NOMO-1 treated with dmso at 0.1 percent for 144 hours (cell line): Measurements from ENCODE around the gene RPP14.
"Not testable (repeated sequence)": the region's sequence is repeated elsewhere in the genome, so short reads cannot be mapped to it uniquely, and the experiment has no call there.

Source experiments
- DNase-seq: peaks from one replicate; lab custom pipeline; 2025; ENCODE audit not compliant: unreplicated experiment; lab: John Stamatoyannopoulos, UW

Gene RPP14

DNA sequence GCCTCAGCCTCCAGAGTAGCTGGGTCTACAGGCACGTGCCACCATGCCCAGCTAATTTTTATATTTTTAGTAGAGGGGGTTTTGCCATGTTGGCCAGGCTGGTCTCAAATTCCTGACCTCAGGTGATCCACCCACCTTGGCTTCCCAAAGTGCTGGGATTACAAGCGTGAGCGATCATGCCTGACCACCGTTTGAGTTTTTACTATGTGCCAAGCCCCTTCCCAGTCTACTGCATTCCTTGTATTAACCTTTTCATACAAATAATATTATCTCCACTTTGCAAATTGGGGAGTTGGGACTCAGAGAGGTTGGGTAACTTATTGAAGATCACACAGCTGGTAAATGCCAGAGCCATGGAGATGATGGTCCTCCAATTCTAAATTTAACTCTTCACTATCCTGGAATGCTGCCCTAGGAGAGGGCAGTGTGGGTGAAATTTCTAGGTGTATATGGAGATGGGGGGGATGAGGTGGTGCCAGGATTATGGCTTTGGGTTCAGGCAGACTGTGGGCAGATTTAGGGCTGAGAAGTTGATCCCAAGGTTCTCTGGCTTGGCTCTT, 25.6 kb downstream of the RPP14 start:
- no peak for DNase-seq

DNA sequence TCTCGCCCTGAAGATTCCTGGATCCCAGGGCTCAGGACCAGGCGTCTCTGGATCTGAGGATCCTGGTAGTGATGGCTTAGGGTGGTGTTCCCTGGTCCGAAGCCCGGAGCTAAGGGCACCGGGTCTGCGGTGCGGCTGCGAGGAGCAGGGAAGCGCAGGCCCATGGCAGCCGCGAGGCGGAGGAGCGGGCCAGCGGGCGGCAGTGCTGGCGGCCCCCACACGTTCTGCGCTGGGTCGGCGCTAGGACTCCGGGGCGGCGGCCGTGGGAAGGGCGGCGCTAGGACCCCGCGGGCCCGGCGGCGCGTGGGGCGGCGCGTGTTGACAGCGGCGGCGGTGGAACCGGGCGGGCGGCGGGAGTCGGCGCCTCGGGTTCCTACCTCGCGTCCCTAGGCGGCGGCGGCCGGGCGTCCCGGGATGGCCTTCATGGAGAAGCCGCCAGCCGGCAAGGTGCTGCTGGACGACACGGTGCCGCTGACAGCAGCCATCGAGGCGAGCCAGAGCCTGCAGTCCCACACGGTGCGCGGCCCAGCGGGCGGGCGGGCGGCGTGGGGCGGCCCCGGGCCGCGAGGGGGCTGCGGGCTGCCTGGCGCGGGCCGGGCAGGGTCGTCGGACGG, 26.6 kb downstream of the RPP14 start, which contains the start of gene PXK:
TSS of gene PXK (plus strand) at position 318 of the 614 bp plus-strand sequence. CDS start at position 415, 97 bp downstream.
- DNase-seq = peak; percentile 74

DNA sequence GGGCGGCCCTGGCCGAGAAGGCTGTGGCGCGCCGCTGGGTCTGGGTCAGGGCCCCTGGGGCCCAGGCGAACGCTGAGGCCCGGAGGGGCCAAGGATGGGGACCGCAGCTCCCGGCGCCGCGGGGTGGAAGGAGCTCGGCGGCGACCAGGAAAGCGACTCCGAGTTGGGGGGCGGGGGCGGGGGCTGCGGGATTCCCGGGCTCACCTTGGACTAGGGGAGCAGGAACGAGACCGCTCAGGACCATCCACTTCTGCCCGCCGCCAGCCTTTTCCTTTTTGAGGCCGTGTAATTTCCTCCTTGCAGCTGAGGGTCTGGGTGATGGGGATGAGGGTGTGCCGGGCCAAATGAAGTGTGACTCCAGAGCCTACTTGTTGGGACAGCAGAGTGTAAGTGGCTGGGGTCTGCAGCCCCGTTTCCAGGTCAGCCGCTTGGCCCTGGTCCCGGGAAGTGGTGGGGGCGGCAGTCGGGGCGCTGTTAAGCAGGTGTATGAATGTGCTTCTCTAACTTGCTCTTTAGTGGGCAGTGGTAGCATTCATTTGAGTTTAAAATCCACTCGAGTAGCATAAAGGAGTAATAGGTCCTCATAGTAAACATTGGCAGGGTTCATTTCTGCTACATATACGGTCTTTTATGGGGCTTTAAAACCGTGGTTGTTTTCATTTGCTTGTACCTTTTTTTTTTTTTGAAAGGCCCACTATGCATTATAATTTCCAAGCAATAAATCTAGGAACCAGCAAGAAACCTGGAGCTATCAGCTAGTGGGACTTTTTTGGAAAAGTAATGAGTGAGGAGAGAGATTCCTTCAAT, 27.4 kb downstream of the RPP14 start:
- DNase-seq = no peak

DNA sequence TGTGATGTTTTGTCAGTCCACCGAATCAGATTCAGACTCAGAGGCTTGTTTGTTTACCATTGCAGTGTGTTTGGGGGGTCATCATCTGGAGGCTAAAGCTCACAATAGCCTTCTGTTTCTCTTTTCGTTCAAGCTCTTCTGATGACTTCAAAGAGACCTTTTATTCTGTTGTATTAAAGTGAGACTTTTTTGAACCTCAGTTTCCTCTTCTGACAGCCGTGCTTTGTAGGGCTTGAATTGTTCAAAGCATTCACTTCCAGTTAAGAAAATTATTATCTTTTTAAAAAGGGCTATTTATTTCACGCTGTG, 27.9 kb downstream of the RPP14 start:
- no peak for DNase-seq

DNA sequence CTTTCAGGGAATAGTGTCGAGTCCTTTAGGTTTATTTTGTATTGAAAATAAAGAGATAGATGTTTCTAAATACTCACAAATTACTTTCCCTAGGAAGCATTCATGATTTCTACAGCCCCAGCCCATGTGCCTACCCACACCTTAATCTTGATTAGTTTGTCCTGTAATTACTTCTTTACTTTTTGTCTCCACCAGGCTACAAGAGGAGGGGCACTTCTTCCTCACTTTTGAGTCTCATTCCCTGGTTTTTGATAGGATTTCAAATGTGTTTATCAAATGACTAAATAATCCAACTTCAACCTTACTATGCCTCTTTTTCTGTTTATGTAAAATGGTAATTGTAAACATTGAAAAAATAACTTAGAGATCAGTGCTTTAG, 28.4 kb downstream of the RPP14 start:
- DNase-seq = no peak

DNA sequence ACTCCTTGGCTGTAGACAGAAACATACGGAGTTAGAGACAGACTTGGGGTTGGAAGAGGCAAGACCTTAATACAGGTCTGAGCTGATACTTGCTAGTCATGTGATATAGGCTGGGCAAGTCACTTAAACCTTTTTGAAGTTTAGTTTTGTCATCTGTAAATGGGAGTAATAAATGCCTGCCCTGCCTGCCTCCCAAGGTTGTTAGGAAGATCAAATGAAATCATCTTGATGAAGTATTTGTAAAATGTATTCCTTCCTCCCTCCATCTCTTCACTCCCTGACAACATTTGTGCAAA, 29.6 kb downstream of the RPP14 start:
- no peak for DNase-seq

DNA sequence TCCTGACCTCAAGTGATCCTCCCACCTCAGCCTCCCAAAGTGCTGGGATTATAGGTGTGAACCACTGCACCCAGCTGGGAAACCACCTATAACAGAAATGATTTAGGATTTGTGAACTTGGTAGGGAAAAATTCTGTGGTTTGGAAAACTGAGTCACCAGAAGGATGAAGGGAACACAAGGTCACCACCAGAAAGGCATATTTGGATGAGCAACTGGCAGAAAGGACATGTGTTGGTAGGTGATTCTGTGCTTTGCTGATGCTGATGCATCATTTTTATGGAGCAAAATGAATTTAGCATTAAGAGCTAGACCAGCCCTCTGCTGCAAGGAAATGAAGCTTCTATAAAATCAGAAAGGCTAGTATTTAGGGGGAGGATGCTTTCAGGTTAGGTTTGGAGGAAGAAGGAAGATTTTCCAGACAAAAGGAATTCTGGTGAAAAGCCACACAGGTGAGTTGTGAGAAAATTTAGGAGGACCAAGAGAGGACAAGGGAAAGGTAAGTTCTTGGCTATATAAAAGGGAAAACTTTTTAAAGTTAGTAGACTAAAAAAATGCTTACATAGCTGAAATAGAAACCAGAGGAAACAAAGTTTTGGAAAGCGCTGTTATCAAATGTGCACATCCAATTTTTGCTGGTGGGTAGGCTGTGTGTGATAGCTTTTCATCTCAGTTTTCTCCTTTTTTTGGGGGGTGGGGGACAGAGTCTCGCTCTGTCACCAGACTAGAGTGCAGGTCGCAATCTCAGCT, 30.3 kb downstream of the RPP14 start:
- DNase-seq = no peak

DNA sequence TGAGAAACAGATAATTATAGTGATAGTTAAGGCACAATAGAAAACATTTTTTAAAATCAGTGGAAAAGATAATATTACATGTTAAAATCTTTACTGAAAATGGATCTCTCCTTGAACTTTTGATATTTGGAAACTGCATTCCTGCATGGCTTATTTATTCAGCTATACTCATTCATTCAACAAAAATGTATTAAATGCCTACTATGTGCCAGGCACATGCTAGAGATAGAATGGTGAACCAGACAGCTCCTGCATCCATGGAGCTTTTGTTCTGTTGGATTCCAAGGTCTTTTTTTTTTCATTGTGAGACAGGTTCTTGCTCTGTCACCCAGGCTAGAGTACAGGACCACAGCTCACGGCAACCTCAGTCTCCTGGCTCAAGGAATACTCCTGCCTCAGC, 31.1 kb downstream of the RPP14 start:
- no peak for DNase-seq

DNA sequence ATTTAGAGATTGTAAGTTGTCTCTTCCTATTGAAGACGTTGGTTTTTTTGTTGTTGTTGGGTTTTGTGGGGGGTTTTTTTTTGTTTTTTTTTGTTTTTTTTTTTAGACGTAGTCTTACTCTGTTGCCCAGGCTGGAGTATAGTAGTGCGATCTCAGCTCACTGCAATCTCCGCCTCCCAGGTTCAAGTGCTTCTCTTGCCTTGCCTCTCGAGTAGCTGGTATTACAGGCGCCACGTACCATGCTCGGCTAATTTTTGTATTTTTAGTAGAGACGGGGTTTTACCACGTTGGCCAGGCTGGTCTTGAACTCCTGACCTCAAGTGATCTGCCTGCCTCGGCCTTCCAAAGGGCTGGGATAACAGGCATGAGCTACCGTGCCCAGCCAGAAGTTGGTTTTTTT, 33.1 kb downstream of the RPP14 start:
- DNase-seq = not testable (repeated sequence)

DNA sequence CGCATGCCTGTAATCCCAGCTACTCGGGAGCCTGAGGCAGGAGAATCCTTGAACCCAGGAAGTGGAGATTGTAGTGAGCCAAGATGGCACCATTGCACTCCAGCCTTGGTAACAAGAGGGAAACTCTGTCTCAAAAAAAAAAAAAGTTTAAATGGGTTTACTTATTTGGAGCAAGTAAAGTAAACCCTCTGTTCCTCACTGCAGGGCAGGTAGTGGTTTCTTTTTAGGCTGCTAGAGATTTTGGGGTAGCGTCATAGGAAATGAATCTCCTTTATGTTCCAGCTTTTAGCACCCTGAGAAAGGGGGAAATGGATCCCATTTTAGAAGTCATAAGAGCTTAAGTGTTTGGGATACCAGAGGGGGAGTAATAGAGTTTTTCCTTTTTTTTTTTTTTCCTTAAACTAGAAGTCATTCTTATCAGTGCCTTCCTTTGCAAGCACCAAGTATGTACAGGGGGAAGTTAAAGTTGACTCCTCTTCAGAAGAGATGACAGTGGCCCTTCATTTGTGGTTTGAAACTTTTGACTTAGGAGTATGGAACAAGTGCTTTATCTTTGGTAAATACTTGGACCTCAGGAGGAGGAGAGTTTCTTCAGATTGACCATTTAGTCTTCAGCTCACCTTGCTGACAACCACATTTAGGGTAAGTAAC, 34.7 kb downstream of the RPP14 start:
- DNase-seq = no peak

DNA sequence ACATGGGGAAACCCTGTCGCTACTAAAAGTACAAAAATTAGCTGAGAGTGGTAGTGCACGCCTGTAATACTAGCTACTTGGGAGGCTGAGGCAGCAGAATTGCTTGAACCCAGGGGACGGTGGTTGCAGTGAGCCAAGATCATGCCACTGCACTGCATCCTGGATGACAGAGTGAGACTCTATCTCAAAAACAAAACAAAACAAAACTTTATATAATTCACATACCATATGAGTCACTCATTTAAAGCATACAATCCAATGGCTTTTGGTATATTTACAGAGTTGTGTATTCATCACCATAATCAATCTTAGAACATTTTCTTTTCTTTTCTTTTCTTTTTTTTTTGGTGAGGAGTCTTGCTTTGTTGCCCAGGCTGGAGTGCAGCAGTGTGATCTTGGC, 35.3 kb downstream of the RPP14 start:
- no peak for DNase-seq

DNA sequence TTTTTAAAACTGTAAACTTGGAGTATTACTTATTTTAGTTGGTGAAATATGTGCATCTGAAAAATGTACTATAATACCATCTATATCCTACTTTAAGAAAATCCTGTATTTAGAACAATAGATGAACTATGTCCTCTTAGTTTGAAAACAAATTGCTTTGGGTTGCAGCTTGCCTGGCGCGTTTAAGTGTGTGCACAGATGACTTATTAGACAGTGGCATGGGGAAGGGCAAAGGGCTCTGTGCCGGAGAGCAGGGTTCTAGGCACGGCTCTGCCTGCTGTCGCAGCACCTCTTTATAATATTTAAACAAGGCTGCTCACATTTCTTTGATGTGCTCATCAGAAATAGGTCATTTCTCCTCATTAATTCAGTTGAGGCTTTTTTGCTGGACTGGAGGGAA, 36.6 kb downstream of the RPP14 start:
- no peak for DNase-seq

DNA sequence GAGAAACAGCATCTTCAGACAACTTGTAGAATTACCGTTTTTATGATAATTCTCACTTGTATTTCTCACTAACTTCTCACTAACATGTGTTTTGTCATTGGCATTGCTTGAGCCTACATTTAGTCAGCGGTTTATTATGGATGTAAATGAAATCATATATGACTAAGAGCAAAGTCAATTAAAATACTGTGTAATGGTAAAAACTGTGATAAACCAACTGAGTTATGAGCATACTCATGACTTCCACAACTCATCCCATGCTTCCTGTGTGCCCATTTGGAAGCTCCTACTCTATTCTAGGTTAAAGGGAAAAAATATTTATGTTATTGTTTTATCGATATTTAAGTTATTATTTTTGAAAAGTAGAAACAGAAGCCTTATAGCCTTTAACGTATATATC, 39.4 kb downstream of the RPP14 start:
- DNase-seq = no peak

DNA sequence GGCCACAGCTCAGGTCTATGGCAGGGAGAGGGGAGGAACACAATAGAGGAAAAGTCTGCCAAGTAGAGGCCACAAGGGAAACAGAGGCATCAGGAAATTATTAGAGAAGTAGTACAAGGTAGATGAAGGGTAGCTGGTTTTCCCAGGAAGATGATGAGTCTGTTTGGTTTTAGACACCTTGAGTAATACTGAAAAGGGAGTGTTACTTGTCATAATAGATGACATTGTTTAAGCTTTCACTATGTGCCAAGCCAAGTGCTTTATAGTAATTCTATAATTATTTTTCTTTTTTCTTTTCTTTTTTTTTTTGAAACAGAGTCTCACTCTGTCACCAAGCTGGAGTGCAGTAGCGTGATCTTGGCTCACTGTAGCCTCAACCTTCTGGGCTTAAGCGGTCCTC, 40.3 kb downstream of the RPP14 start:
- no peak for DNase-seq

DNA sequence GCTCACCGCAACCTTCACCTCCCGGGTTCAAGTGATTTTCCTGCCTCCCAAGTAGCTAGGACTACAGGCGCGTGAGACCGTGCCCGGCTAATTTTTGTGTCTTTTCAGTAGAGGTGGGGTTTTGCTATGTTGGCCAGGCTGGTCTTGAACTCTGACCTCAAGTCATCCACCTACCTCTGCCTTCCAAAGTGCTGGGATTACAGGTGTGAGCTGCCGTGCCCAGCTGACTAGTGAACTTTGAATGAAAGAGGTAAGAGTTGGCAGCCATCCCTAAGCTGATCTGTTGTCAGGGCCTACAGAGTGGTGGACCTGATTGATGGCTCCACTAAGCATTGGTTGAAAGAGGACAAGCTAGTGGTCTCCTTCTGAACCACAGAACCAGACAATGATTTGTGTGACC, 41.9 kb downstream of the RPP14 start:
- no peak for DNase-seq

DNA sequence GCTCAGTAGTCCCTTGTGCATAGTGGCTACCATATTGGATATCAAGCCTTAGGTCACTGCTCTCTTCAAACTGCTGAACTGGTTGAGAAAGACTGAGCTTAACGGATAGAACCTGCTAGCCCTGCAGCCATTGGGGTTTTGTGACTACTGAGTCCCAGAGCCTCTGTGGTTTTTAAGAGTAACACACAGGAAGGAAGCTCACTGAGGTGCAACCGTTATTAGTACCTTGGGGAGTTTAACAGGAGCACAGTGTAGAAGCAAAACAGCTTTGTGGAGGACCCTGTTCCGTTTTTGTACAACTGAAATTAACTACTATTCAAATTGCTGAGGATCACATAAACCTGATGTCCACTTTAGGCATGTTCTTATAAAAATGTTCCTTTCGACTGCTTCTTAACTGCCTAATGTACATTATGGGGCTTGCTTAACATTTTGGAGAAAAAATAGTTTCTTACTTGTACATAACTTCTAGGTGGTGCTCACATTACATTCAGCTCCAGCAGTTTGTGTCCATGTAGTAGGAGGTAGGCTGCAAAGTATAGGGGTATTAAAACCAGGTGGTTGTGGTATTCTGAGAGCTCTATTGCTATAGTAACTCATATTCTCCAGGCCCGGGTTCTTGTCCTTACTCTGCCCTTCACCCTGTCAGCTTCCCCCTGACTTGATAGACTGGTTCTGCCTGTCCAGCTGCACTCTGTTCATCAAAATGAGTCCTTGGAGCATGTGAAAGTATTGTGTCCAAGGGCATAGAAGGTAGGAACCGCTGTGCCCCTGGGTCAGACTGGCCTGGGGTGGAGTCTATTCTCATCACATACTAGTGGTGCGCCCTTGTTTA, 44.0 kb downstream of the RPP14 start:
- peak; percentile 45 for DNase-seq

DNA sequence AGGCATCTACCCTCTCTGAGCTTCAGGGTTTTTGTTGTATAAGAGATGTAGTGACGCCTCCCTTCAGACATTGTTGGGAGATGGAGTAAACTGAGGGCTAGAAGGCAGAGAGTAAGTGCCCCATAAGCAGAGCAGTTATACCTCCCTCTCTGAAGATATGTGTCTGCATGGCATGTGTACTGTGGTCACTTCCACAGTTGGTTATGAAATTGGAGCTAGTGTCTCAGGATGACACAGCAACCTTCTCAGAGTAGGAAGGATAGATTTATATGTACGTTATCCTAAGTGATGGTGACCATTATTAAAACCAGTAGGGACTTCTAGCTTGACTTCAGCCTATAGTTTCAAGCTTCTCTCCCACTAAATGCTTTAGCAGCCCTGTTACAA, 44.6 kb downstream of the RPP14 start:
- peak; percentile 45 for DNase-seq

DNA sequence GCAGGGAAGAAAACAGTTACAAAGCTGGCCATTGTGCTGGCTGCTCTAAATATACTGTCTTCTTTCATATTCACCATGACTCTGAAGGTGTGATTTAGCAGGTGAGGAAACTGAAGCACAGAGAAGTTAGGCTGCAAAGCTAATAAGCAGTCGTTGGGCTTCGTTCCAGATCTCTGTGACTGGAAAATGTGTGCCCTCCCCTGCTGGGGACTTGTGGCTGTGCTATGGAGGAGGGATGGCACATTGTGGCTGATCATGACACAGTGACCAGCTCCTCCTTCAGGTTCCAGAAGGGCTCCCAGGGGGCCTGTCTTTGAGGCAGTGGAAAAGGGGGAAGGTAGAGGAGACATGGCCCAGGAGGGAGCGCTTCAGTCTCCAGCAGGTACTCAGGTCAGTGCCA, 45.9 kb downstream of the RPP14 start:
- DNase-seq = peak; percentile 34

DNA sequence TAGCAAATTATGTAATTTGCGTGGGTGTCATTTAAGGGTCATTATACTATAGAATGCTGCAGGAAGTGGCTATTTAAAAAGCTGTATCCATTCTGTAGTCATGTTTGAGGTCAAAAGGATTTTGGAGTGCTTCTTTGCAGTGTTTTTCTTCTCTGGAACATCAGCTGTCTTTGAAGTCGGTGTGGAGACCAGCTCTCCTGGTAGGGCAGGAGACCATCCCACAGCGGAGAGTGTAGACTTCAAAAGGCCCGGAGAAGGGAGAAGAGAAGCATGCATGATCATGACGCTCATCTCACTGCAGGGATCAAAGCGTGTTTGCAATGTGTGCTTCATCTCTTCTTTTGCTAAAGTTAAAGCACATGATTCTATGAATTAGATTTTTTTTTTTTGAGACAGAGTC, 46.6 kb downstream of the RPP14 start:
- no peak for DNase-seq

DNA sequence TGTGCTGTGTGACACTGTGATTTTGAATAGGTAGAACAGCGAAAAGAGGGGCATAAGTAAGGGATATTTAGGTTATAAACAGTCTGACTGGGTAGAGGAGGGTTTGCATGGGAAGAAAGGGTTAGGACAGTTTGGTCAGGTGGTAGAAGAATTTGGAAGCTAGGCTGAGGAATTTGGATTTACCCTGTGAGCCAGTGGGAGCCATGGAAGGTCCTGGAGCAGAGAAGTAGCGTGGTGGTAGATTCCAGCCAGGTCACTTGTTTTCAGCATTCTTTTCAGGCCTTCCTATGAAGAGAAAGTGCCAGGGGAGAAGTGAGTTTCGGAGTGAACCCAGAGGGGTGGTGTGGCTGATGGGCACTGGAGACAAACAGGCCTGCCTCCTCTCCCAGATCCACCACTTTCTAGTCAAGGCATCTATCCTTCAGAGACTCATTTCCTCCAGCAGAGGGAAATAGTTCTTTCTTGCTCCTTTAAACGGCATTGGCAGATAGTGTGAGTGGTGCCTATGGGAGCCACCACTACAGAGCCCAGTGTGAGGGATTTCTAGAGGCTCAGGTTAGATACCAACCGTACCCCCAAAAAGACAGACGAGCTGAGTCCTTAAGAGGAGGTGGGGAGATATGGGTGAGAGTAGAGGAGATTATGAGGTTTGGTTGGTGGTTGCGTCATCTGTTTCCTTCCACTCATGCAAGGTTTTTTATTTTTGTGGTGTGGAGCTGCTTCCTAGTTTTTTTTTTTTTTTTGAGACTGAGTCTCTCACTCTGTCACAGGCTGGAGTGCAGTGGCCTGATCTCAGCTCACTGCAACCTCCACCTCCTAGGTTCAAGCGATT, 47.9 kb downstream of the RPP14 start:
- DNase-seq = peak; percentile 62
